Measurements from ENCODE around the gene SCFD2.

GRCh38 chr4:52838729-52839586 lies 526.9 kb downstream of the SCFD2 start:
- TF ChIP-seq EZH2phosphoT487 (IDR thresholded peaks at IDR 0.05; ENCODE audit: borderline replicate concordance, low read depth) (no peak), EP300 (IDR thresholded peaks at IDR 0.05; ENCODE audit: borderline replicate concordance in 1 of 2, low read depth in 1 of 2, low read length in 1 of 2) (no peak), SIN3A (IDR thresholded peaks at IDR 0.05; ENCODE audit: borderline replicate concordance, low read depth, low read length) (no peak), RAD21 (IDR thresholded peaks at IDR 0.05; ENCODE audit: low read length) (no peak), PBX3 (IDR thresholded peaks at IDR 0.05) (no peak), MXI1 (IDR thresholded peaks at IDR 0.05; ENCODE audit: low read depth, low read length) (no peak), NFIC (IDR thresholded peaks at IDR 0.05; ENCODE audit: borderline replicate concordance) (no peak), REST (IDR thresholded peaks at IDR 0.05; ENCODE audit: low read depth, low read length) (no peak), RCOR1 (IDR thresholded peaks at IDR 0.05; ENCODE audit: low read length) (no peak), GABPA (IDR thresholded peaks at IDR 0.05; ENCODE audit: low read depth) (no peak)
- TF ChIP-seq, protein P1, sequence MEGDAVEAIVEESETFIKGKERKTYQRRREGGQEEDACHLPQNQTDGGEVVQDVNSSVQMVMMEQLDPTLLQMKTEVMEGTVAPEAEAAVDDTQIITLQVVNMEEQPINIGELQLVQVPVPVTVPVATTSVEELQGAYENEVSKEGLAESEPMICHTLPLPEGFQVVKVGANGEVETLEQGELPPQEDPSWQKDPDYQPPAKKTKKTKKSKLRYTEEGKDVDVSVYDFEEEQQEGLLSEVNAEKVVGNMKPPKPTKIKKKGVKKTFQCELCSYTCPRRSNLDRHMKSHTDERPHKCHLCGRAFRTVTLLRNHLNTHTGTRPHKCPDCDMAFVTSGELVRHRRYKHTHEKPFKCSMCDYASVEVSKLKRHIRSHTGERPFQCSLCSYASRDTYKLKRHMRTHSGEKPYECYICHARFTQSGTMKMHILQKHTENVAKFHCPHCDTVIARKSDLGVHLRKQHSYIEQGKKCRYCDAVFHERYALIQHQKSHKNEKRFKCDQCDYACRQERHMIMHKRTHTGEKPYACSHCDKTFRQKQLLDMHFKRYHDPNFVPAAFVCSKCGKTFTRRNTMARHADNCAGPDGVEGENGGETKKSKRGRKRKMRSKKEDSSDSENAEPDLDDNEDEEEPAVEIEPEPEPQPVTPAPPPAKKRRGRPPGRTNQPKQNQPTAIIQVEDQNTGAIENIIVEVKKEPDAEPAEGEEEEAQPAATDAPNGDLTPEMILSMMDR (IDR thresholded peaks at IDR 0.05) = no peak
- TF ChIP-seq, protein P2, sequence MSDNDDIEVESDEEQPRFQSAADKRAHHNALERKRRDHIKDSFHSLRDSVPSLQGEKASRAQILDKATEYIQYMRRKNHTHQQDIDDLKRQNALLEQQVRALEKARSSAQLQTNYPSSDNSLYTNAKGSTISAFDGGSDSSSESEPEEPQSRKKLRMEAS (IDR thresholded peaks at IDR 0.05; ENCODE audit: low read depth) = no peak
- TF ChIP-seq, protein P3, sequence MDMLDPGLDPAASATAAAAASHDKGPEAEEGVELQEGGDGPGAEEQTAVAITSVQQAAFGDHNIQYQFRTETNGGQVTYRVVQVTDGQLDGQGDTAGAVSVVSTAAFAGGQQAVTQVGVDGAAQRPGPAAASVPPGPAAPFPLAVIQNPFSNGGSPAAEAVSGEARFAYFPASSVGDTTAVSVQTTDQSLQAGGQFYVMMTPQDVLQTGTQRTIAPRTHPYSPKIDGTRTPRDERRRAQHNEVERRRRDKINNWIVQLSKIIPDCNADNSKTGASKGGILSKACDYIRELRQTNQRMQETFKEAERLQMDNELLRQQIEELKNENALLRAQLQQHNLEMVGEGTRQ (IDR thresholded peaks at IDR 0.05; ENCODE audit: borderline replicate concordance, low read depth, low read length) = no peak
